ENCODE results near the gene MUC2. TPM values are rescaled to one million over a fixed set of nuclear protein-coding genes. Genes with fewer than 3 reads are reported as not detected.
A peak's percentile ranks its signal among the peaks of the same experiment; 100 is the strongest.

Gene MUC2
- under 1 TPM in 1 of 2 donors, not detected in 1; 0.05 TPM for total RNA-seq
- long read RNA-seq, donor 1, result 0 reads
- long read RNA-seq, donor 2, result 0 reads

GRCh38 chr11:1074244-1075221 lies at the start of gene MUC2:
Gene MUC2 (plus strand): TSS chr11:1074874.
- peak; percentile 81 for DNase-seq (ENCODE audit: low spot score)
- intact Hi-C loops (cut with DNase I), result no loop called here

- DNase-seq (ENCODE audit: low spot score), result no peak
- intact Hi-C loops (cut with DNase I), result no loop called here
Measured at GRCh38 chr11:1025410-1026162, 49.1 kb upstream of the MUC2 start.

GRCh38 chr11:1026163-1026450 lies 48.6 kb upstream of the MUC2 start:
- intact Hi-C loops (cut with DNase I), result no loop called here
- no peak for DNase-seq (ENCODE audit: low spot score)

GRCh38 chr11:1026641-1027482 lies 47.8 kb upstream of the MUC2 start:
- DNase-seq (ENCODE audit: low spot score), result no peak
- intact Hi-C loops (cut with DNase I), result no loop called here

GRCh38 chr11:1027483-1028290 lies 47.0 kb upstream of the MUC2 start:
- DNase-seq (ENCODE audit: low spot score), result no peak
- intact Hi-C loops (cut with DNase I), result no loop called here

GRCh38 chr11:1028291-1028540 lies 46.5 kb upstream of the MUC2 start:
- intact Hi-C loops (cut with DNase I), result no loop called here
- no peak for DNase-seq (ENCODE audit: low spot score)

GRCh38 chr11:1028616-1029015 lies 46.1 kb upstream of the MUC2 start:
- intact Hi-C loops (cut with DNase I), result loop anchor here in 1 of 2 donors (1.0 kb wide), 1 partner anchor 98 kb away; no protein-coding TSS in a partner anchor
- DNase-seq (ENCODE audit: low spot score), result no peak

- DNase-seq (ENCODE audit: low spot score), result no peak
- intact Hi-C loops (cut with DNase I), result loop anchor here in 1 of 2 donors (1.0 kb wide), 1 partner anchor 97 kb away; no protein-coding TSS in a partner anchor
Measured at GRCh38 chr11:1029051-1029450, 45.6 kb upstream of the MUC2 start.

GRCh38 chr11:1029654-1030053 lies 45.0 kb upstream of the MUC2 start:
- intact Hi-C loops (cut with DNase I), result loop anchor here in 1 of 2 donors (1.0 kb wide), 1 partner anchor 97 kb away; no protein-coding TSS in a partner anchor
- no peak for DNase-seq (ENCODE audit: low spot score)

GRCh38 chr11:1030086-1030485 lies 44.6 kb upstream of the MUC2 start:
- no peak for DNase-seq (ENCODE audit: low spot score)
- intact Hi-C loops (cut with DNase I), result no loop called here

- intact Hi-C loops (cut with DNase I), result no loop called here
- no peak for DNase-seq (ENCODE audit: low spot score)
Measured at GRCh38 chr11:1030556-1030955, 44.1 kb upstream of the MUC2 start.

GRCh38 chr11:1031121-1031899 lies 43.4 kb upstream of the MUC2 start:
- no peak for DNase-seq (ENCODE audit: low spot score)
- intact Hi-C loops (cut with DNase I), result no loop called here

- DNase-seq (ENCODE audit: low spot score), result no peak
- intact Hi-C loops (cut with DNase I), result no loop called here
Measured at GRCh38 chr11:1032310-1032891, 42.3 kb upstream of the MUC2 start.

- intact Hi-C loops (cut with DNase I), result no loop called here
- DNase-seq (ENCODE audit: low spot score), result no peak
Measured at GRCh38 chr11:1033016-1033798, 41.5 kb upstream of the MUC2 start.

GRCh38 chr11:1034001-1034400 lies 40.7 kb upstream of the MUC2 start:
- no peak for DNase-seq (ENCODE audit: low spot score)
- intact Hi-C loops (cut with DNase I), result no loop called here

GRCh38 chr11:1034456-1035295 lies 40.0 kb upstream of the MUC2 start:
- intact Hi-C loops (cut with DNase I), result no loop called here
- no peak for DNase-seq (ENCODE audit: low spot score)

All from posterior vena cava (tissue), 2 donors.